Chondrocyte (in vitro differentiated cells): ENCODE results near the gene ACER3. TPM values are rescaled to one million over a fixed set of nuclear protein-coding genes. Genes with fewer than 3 reads are reported as not detected.

ENCODE experiments used
- DNase-seq: peaks from one replicate; pipeline ENCODE4 v3.0.0; 2021; ENCODE audit warnings: mixed read lengths, low spot score
- H3K27ac Mint-ChIP-seq: one replicate; pipeline ENCODE4 v1.8.0; 2021; ENCODE audit warnings: mild to moderate bottlenecking, moderate library complexity, mixed read lengths; ENCODE audit not compliant: unreplicated experiment
- H3K27me3 Mint-ChIP-seq: 2 replicates; pipeline ENCODE4 v1.8.0; 2021; ENCODE audit warnings: low read depth, mixed read lengths
- H3K36me3 Mint-ChIP-seq: 2 replicates; pipeline ENCODE4 v1.8.0; 2021; ENCODE audit warnings: low read depth, mixed read lengths
- H3K4me1 Mint-ChIP-seq: 2 replicates; pipeline ENCODE4 v1.8.0; 2021; ENCODE audit warnings: low read depth, mild to moderate bottlenecking, mixed read lengths
- H3K4me3 Mint-ChIP-seq: one replicate; pipeline ENCODE4 v1.8.0; 2021; ENCODE audit warnings: mild to moderate bottlenecking, moderate library complexity, mixed read lengths; ENCODE audit not compliant: unreplicated experiment
- H3K9me3 Mint-ChIP-seq: 2 replicates; pipeline ENCODE4 v1.8.0; 2021; ENCODE audit warnings: low read depth, mixed read lengths
- total RNA-seq: library from RNA; stranded (reverse); gene quantifications from 3 replicates; pipeline ENCODE4 v1.2.1, GENCODE V29; 2021
- TF ChIP-seq, protein P1 (sequence below): fragments of 200-600 bp; sonication (generic); IDR thresholded peaks from 2 replicates; pipeline ENCODE4 v1.5.0; 2021; ENCODE audit warnings: antibody characterized with exemption, mild to moderate bottlenecking, moderate library complexity

Gene ACER3
- total RNA-seq, 1 donor from 2014 or later: 17.9 TPM

DNA sequence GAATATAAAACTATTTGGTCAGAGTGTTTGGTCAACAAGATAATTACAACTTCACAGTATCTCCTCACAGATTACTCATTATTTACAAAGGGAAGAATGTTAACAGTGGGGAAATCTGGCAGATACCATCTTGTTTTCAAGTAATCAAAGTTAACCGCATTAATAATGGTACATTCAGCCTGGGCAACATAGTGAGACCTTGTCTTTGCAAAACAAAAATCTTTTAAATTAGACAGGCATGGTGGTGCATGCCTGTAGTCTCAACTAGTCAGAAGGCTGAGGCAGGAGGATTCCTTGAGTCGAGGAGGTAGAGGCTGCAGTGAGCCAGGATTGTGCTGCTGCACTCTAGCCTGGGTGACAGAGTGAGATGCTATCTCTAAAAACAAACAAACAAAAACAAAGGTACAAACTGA, 78.5 kb downstream of the ACER3 start:
- no peak overlapping the region for H3K27ac Mint-ChIP-seq
- H3K4me3 Mint-ChIP-seq: no peak overlapping the region
- peaks cover 21% of the 10 kb centered on the region for H3K36me3 Mint-ChIP-seq
- DNase-seq: no peak
- H3K27me3 Mint-ChIP-seq: no peaks in the 10 kb centered on the region
- no peaks in the 10 kb centered on the region for H3K4me1 Mint-ChIP-seq
- peaks cover 26% of the 10 kb centered on the region for H3K9me3 Mint-ChIP-seq
- TF ChIP-seq, protein P1, sequence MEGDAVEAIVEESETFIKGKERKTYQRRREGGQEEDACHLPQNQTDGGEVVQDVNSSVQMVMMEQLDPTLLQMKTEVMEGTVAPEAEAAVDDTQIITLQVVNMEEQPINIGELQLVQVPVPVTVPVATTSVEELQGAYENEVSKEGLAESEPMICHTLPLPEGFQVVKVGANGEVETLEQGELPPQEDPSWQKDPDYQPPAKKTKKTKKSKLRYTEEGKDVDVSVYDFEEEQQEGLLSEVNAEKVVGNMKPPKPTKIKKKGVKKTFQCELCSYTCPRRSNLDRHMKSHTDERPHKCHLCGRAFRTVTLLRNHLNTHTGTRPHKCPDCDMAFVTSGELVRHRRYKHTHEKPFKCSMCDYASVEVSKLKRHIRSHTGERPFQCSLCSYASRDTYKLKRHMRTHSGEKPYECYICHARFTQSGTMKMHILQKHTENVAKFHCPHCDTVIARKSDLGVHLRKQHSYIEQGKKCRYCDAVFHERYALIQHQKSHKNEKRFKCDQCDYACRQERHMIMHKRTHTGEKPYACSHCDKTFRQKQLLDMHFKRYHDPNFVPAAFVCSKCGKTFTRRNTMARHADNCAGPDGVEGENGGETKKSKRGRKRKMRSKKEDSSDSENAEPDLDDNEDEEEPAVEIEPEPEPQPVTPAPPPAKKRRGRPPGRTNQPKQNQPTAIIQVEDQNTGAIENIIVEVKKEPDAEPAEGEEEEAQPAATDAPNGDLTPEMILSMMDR: no peak

DNA sequence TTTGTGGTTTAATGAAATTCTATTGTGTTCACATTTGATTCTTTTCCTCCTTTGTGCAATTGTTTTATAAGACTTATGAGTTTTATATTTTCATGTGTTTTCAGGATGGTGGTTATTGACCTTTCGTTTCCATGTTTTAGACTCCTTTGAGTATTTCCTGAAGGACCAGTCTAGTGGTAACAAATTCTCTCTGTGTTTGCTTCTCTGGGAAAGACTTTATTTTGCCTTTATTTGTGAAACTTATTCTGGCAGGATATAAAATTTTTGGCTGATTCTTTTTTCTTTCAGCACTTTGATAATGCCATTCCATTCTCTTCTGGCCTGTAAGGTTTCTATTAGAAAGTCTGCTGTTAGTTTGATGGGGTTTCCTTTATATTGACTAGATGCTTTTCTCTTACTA, 83.5 kb downstream of the ACER3 start:
- DNase-seq: no peak
- Mint-ChIP-seq H3K4me3 (no peak overlapping the region), H3K4me1 (no peaks in the 10 kb centered on the region)

DNA sequence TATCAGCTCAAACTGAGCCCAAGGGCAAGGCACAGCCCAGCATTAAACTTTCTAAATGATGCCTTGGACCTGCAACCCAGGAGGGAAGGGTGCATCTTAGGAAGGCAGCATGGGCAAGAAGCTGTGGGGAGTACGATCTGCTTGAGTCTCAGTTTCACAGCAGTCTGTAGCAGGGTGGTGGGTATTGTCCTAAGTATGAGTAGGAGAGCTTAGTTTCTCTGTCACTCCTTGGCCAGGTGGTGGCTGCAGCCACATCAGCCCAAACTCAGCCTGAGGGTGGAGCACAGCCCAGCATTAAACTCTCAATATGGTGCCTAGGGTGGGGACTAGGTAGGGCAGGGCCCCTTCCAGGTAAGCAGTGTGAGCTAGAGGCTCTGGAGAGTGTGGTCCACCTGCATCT, 85.5 kb downstream of the ACER3 start:
- Mint-ChIP-seq H3K36me3 (peaks cover 10% of the 10 kb centered on the region), H3K27ac (no peak overlapping the region), H3K27me3 (no peaks in the 10 kb centered on the region), H3K4me3 (no peak overlapping the region), H3K4me1 (no peaks in the 10 kb centered on the region), H3K9me3 (peaks cover 20% of the 10 kb centered on the region)
- TF ChIP-seq, protein P1: no peak
- DNase-seq: no peak

More for the DNA sequence above, 83.5 kb downstream of the ACER3 start:
- Mint-ChIP-seq H3K9me3 (peaks cover 20% of the 10 kb centered on the region), H3K27ac (no peak overlapping the region), H3K36me3 (peaks cover 10% of the 10 kb centered on the region), H3K27me3 (no peaks in the 10 kb centered on the region)
- TF ChIP-seq, protein P1: no peak

DNA sequence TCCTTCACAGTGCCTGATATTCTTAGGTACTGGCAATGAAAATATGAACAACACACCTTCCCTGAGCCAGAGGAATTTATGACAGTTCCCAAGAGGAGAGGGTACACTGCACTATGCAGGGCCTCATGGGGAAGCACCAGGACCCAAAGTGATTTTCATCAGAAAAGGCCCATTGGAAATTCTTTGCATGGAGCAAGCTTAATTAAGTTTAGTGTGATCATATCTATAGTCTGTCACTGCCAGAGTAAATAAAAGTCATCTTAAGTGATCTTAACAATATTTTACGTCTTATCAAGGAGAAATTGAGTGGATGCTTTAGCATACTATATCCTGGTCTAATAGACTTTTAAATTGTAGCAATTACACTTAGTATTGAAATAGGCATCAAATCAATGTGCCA, 86.5 kb downstream of the ACER3 start:
- TF ChIP-seq, protein P1: no peak
- peaks cover 10% of the 10 kb centered on the region for H3K36me3 Mint-ChIP-seq
- no peaks in the 10 kb centered on the region for H3K4me1 Mint-ChIP-seq
- no peak overlapping the region for H3K27ac Mint-ChIP-seq
- H3K9me3 Mint-ChIP-seq: peaks cover 20% of the 10 kb centered on the region
- no peaks in the 10 kb centered on the region for H3K27me3 Mint-ChIP-seq
- no peak overlapping the region for H3K4me3 Mint-ChIP-seq
- no peak for DNase-seq

DNA sequence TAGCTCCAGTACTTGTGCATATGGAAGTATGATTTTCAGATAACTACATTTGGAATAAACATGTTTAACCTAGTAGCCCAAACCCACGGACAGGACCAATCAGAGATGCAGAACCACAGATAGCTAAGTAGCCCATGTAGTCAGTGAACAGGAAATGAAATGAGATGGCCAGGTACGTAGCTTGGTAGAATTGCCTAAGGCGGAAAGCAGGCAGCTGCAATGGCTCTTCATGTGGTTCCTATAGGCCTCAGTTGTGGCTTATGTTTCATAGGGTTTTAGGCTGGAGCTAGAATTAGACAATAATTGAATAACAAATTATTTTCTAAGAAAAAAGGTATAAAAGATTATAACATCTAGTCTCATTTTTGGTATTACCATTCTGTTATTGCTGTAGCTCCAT, 87.1 kb downstream of the ACER3 start:
- TF ChIP-seq, protein P1: no peak
- Mint-ChIP-seq H3K4me3 (no peak overlapping the region), H3K4me1 (no peaks in the 10 kb centered on the region), H3K36me3 (peaks cover 10% of the 10 kb centered on the region), H3K27me3 (no peaks in the 10 kb centered on the region), H3K27ac (no peak overlapping the region), H3K9me3 (peaks cover 20% of the 10 kb centered on the region)
- DNase-seq: no peak
